ENCODE measurements around the gene CCDC157. TPM values are rescaled to one million over a fixed set of nuclear protein-coding genes. Genes with fewer than 3 reads are reported as not detected.

Gene CCDC157
- polyA plus RNA-seq, 1 donor from 2014 or later: 32.2 TPM

DNA sequence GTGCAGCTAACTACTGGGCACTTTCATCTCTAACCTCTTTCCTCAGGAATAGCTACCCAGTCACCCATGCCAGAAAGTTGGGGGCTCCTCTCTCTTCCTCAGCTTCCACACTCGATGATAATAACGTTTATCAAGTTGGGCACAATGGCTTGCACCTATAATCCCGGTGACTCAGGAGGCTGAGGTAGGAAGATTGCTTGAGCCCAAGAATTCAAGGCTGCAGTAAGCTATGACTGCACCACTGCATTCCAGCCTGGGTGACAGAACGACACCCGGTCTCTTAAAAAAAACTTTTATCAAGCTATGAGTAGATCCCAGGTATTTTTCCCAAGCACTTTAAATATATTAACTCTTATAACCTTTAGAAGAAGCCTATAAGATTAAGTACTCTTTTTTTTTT lies 2.2 kb upstream of the CCDC157 start:
- no peak overlapping the region for H2AFZ ChIP-seq (ENCODE audit: low read depth, low read length)
- no peaks in the 10 kb centered on the region for H3F3A ChIP-seq (ENCODE audit: insufficient read depth, low read length, poor library complexity, severe bottlenecking)
- peak overlapping the region; percentile 89 for H3K4me3 ChIP-seq (ENCODE audit: low read length)
- peaks cover 8% of the 10 kb centered on the region for H4K20me1 ChIP-seq (ENCODE audit: insufficient read depth)
- H3K36me3 ChIP-seq (ENCODE audit: insufficient read depth, low read length): peaks cover 3% of the 10 kb centered on the region
- peaks cover 39% of the 10 kb centered on the region for H3K79me2 ChIP-seq (replicated peaks; ENCODE audit: insufficient read depth, low read length)
- no peak overlapping the region for H3K4me2 ChIP-seq (ENCODE audit: low read length)
- H3K9ac ChIP-seq (ENCODE audit: low read length): no peak overlapping the region
- no peak overlapping the region for H3K27ac ChIP-seq (ENCODE audit: low read length)
- H3K9me3 ChIP-seq (ENCODE audit: low read length): no peaks in the 10 kb centered on the region
- no peaks in the 10 kb centered on the region for H3K9me2 ChIP-seq (ENCODE audit: insufficient read depth, low read length)
- no peaks in the 10 kb centered on the region for H3K27me3 ChIP-seq (ENCODE audit: insufficient read depth, low read depth, low read length)
- no peak for TF ChIP-seq EP300 (conservative IDR thresholded peaks at IDR 0.05; ENCODE audit: poor library complexity, severe bottlenecking)
- no peak for TF ChIP-seq SMC3 (conservative IDR thresholded peaks at IDR 0.05; ENCODE audit: poor library complexity)
- TF ChIP-seq POLR2AphosphoS5 (IDR thresholded peaks at IDR 0.05): no peak
- TF ChIP-seq, protein P1, sequence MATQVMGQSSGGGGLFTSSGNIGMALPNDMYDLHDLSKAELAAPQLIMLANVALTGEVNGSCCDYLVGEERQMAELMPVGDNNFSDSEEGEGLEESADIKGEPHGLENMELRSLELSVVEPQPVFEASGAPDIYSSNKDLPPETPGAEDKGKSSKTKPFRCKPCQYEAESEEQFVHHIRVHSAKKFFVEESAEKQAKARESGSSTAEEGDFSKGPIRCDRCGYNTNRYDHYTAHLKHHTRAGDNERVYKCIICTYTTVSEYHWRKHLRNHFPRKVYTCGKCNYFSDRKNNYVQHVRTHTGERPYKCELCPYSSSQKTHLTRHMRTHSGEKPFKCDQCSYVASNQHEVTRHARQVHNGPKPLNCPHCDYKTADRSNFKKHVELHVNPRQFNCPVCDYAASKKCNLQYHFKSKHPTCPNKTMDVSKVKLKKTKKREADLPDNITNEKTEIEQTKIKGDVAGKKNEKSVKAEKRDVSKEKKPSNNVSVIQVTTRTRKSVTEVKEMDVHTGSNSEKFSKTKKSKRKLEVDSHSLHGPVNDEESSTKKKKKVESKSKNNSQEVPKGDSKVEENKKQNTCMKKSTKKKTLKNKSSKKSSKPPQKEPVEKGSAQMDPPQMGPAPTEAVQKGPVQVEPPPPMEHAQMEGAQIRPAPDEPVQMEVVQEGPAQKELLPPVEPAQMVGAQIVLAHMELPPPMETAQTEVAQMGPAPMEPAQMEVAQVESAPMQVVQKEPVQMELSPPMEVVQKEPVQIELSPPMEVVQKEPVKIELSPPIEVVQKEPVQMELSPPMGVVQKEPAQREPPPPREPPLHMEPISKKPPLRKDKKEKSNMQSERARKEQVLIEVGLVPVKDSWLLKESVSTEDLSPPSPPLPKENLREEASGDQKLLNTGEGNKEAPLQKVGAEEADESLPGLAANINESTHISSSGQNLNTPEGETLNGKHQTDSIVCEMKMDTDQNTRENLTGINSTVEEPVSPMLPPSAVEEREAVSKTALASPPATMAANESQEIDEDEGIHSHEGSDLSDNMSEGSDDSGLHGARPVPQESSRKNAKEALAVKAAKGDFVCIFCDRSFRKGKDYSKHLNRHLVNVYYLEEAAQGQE (IDR thresholded peaks at IDR 0.05; ENCODE audit: borderline replicate concordance): no peak
- no peak for TF ChIP-seq EZH2 (IDR thresholded peaks at IDR 0.05; ENCODE audit: borderline replicate concordance, insufficient read depth, low read length, poor library complexity, severe bottlenecking)
- no peak for TF ChIP-seq RAD21 (conservative IDR thresholded peaks at IDR 0.05)
- TF ChIP-seq MXI1 (conservative IDR thresholded peaks at IDR 0.05; ENCODE audit: poor library complexity, severe bottlenecking): no peak
- TF ChIP-seq, protein P2, sequence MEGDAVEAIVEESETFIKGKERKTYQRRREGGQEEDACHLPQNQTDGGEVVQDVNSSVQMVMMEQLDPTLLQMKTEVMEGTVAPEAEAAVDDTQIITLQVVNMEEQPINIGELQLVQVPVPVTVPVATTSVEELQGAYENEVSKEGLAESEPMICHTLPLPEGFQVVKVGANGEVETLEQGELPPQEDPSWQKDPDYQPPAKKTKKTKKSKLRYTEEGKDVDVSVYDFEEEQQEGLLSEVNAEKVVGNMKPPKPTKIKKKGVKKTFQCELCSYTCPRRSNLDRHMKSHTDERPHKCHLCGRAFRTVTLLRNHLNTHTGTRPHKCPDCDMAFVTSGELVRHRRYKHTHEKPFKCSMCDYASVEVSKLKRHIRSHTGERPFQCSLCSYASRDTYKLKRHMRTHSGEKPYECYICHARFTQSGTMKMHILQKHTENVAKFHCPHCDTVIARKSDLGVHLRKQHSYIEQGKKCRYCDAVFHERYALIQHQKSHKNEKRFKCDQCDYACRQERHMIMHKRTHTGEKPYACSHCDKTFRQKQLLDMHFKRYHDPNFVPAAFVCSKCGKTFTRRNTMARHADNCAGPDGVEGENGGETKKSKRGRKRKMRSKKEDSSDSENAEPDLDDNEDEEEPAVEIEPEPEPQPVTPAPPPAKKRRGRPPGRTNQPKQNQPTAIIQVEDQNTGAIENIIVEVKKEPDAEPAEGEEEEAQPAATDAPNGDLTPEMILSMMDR (IDR thresholded peaks at IDR 0.05; ENCODE audit: poor library complexity, severe bottlenecking): no peak
- no peak for TF ChIP-seq TAF1 (IDR thresholded peaks at IDR 0.05; ENCODE audit: low read depth)

DNA sequence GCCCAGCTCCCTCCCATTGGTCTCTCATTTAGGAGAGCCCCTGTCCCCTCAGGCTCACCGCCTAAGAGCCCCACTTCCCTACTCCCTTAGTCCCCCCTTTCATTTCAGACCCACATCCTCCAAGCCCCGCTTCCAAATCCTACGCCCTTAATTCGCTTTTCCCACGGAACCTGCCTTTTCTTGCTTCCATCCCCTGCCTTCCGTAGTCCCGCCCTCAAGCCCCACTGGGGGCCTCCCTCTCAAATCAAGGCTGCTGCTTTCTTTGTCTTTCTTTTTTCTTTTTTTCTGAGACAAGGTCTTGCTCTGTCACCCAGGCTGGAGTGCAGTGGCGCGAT lies 396 bp downstream of the CCDC157 start:
- peaks cover 31% of the 10 kb centered on the region for H3K79me2 ChIP-seq (replicated peaks; ENCODE audit: insufficient read depth, low read length)
- peaks cover 8% of the 10 kb centered on the region for H4K20me1 ChIP-seq (ENCODE audit: insufficient read depth)
- no peaks in the 10 kb centered on the region for H3K9me2 ChIP-seq (ENCODE audit: insufficient read depth, low read length)
- no peak for TF ChIP-seq SMC3 (conservative IDR thresholded peaks at IDR 0.05; ENCODE audit: poor library complexity)
- TF ChIP-seq POLR2AphosphoS5 (IDR thresholded peaks at IDR 0.05): peak; percentile 7
- peak overlapping the region; percentile 99 for H2AFZ ChIP-seq (ENCODE audit: low read depth, low read length)
- H3K27ac ChIP-seq (ENCODE audit: low read length): peak overlapping the region; percentile 98
- H3K9ac ChIP-seq (ENCODE audit: low read length): peak overlapping the region; percentile 99
- H3K9me3 ChIP-seq (ENCODE audit: low read length): no peaks in the 10 kb centered on the region
- H3K4me3 ChIP-seq (ENCODE audit: low read length): peak overlapping the region; percentile 89
- H3K36me3 ChIP-seq (ENCODE audit: insufficient read depth, low read length): no peaks in the 10 kb centered on the region
- H3K4me2 ChIP-seq (ENCODE audit: low read length): peak overlapping the region; percentile 76
- H3K27me3 ChIP-seq (ENCODE audit: insufficient read depth, low read depth, low read length): no peaks in the 10 kb centered on the region
- no peaks in the 10 kb centered on the region for H3F3A ChIP-seq (ENCODE audit: insufficient read depth, low read length, poor library complexity, severe bottlenecking)
